ENCODE data around the gene CLDN10.
"Not testable (repeated sequence)": the region's sequence is repeated elsewhere in the genome, so short reads cannot be mapped to it uniquely, and the experiment has no call there.

The CLDN10 gene

DNA sequence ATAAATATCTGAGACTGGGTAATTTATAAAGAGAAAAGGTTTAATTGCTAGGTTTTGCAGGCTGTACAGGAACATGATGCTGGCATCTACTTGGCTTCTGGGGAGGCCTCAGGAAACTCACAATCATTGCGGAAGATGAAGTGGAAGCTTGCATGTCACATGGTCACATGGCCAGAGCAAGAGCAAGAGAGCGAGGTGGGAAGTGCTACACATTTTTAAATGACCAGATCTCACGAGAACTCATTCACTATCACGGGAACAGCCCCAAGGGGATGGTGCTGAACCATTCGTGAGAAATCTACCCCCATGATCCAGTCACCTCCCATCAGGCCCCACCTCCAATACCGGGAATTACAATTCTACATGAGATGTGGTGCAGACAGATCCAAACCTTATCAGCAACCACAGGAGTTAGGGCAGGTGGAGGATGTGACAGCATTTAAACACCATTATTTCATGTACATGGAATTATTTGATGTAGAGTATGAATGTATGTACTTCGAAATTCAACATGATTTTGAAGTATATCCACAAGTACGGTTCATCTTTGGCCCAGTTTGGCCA lies 10.5 kb upstream of the CLDN10 start:
- no peak for DNase-seq

GRCh38 chr13:95544293-95544692 lies 8.2 kb upstream of the CLDN10 start:
- DNase-seq: no peak

- DNase-seq: no peak
These were observed 5.6 kb upstream of the CLDN10 start for GRCh38 chr13:95546919-95547318.

GRCh38 chr13:95547531-95548167 lies 4.9 kb upstream of the CLDN10 start:
- DNase-seq: no peak

DNA sequence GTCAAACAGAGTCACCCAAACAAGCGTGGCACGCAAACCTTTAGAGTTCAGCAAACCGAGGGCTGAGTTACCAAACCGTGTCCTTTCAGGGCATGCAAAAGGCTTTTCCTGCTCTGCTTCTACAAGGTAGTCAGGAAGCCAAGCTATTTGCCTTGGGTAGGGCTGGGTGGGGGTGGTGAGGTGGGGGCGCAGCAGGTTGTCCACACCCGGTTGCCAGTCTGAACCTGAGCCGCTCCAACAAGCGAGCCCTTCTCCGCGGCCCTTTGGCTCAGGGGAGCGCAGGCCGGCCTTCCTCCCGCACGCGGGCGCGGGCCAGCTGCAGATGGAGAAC lies 347 bp upstream of the CLDN10 start:
- DNase-seq: no peak

DNA sequence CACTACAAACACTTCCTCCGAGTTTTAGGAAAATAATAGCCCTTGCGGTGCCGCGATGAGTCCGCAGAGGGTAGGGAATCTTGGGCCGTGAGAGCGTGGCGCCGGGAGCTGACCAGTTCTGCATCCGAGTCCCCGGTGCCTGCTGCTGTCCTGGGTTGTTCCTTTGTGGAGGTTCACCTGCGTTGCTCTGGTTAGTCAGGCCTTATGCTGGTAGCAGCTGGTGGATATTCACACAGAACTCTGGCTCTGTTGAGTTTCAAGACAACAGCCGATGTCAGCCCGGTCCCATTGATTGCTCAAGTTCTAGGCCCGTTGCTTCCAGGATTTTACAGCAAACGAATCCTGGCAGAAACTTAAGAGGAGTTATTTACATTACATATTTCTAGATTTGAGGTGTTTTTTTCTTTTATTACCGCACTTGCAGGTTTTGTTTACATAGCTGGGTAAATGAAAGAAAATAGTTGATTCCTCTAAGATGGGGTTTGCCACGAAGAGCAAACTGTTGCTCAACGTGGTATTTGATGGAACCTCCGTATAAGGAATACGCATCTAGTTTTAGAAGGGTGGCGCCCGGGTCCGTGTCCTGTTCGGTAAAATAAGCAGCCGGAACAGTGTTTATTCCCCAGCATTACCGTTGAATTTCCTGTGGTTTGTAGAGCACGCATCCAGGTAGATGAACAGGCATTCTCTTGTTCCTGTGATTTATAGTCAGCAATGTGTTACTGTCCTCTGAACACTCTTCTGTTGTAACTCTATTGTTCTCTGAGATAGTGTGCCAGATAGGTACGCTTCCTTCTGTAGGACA lies 1.3 kb downstream of the CLDN10 start:
- DNase-seq: no peak

DNA sequence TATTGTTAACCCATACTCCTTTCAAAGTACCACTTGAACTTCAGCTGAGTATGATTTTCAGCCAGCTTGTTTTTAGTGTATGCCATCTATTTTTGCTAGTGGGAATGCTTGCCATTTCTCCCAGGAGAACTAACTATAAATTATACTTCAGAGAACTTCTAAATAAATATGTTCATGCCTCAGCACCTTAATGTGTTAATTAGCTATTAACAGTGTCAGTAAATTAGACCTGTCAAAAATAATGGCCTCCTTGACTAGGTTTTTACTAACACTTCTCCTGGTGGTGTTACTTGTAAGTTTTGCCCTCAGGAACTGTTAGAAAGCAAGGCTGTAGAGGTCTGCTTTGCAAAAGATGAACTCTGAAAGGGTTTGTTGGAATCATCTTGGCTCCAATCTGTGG lies 4.5 kb downstream of the CLDN10 start:
- no peak for DNase-seq

GRCh38 chr13:95559100-95559499 lies 6.6 kb downstream of the CLDN10 start:
- DNase-seq: no peak

- DNase-seq: no peak
These were observed 7.9 kb downstream of the CLDN10 start for GRCh38 chr13:95560387-95560786.

GRCh38 chr13:95564091-95564490 lies 11.6 kb downstream of the CLDN10 start:
- DNase-seq: no peak

GRCh38 chr13:95564733-95565291 lies 12.3 kb downstream of the CLDN10 start:
- DNase-seq: no peak

DNA sequence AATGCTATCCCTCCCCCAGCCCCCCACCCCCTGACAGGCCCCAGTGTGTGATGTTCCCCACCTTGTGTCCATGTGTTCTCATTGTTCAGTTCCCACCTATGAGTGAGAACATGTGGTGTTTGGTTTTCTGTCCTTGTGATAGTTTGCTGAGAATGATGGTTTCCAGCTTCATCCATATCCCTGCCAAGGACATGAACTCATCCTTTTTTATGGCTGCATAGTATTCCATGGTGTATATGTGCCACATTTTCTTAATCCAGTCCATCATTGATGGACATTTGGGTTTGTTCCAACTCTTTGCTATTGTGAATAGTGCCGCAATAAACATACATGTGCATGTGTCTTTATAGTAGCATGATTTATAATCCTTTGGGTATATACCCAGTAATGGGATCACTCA lies 13.2 kb downstream of the CLDN10 start:
- DNase-seq: not testable (repeated sequence)

- DNase-seq: no peak
These were observed 15.6 kb downstream of the CLDN10 start for GRCh38 chr13:95568131-95568530.

DNA sequence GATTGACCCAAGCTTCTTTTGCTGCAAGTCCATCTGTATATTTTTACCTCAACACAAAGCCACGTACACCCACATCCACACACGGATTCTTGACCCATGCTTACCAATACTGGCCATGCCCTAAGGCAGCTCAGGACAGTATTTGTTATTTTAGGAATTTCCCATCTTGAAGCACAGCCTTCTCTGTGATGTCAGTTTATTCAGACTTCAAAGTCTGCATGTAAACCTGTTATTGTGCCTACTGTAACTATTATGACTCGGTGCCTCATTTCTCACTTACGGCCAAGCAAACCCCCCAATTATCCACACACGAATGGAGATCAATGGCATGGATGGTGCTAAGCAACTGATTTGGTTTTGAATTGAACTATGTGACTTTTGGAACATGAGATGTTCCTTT lies 17.5 kb downstream of the CLDN10 start:
- DNase-seq: no peak

- no peak for DNase-seq
These were observed 19.4 kb downstream of the CLDN10 start for GRCh38 chr13:95571941-95572340.

- DNase-seq: no peak
These were observed 20.7 kb downstream of the CLDN10 start for GRCh38 chr13:95573221-95573620.

- no peak for DNase-seq
These were observed 26.8 kb downstream of the CLDN10 start for GRCh38 chr13:95579303-95579702.

GRCh38 chr13:95585867-95586266 lies 33.3 kb downstream of the CLDN10 start:
- DNase-seq: no peak

DNA sequence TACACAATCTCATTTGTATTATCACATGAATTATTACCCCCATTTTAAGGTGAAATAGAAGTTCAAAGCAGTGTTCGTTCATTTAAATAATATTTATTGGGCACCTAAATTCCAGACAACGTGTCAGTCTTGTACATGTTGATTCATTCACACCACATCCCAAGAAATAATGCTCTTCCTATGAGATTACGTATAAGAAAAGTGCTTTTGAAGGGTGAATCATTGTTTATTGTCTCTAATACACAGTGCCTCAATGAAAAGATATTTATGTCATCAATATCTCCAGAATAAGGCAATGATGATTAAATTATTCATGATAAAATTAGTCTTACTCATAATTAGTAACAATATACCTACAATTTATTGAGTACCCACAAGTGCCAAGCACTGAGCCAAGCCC lies 35.6 kb downstream of the CLDN10 start:
- DNase-seq: no peak

DNA sequence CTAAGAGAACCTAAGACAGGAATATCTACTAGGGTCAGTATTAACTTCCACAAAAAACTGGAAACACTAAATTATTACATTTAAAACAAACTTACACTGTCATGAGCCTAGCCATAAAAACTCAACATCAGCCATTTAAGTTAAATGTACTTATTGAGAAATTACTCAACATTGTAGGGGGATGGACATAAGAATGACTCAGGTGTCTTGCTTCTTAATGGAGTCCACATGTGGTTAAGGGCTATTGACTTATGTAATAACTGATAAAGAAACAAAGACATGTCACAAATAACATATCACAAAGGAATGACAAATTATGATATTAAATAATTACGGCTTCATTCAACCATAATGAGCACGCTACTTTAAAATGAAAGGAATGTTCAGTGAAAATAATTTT lies 36.2 kb downstream of the CLDN10 start:
- DNase-seq: no peak

GRCh38 chr13:95593462-95593861 lies 40.9 kb downstream of the CLDN10 start:
- no peak for DNase-seq

- no peak for DNase-seq
These were observed 44.2 kb downstream of the CLDN10 start for GRCh38 chr13:95596701-95597100.

- no peak for DNase-seq
These were observed 48.7 kb downstream of the CLDN10 start for GRCh38 chr13:95601216-95601615.

DNA sequence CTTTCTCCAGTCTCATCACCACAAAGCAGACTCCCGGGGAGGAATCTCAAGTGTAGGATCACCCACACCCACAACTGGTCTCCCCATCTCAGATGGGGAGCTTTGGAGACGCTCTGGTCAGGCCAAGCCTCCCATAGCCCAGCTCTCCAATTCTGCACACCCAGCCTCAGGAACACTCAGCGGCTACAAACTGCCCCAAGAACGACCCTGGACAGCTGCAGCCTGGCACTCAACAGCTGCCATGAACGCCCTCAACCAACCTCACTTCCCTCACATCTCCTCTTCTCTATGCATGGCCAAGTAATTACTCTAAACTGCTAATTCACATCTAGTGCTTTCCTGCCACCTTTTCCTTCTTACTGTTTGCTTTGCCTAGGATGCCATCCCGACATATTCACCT lies 49.4 kb downstream of the CLDN10 start:
- DNase-seq: no peak
